Neural progenitor cell (in vitro differentiated cells): ENCODE measurements around the gene SWAP70. TPM values are rescaled to one million over a fixed set of nuclear protein-coding genes. Genes with fewer than 3 reads are reported as not detected.

Experiments
- DNase-seq: peaks from one replicate; pipeline ENCODE4 v3.0.0-alpha.2; 2016; ENCODE audit warnings: low spot score
- H2AFZ ChIP-seq: fragments of 200-600 bp; sonication (generic); replicated peaks from 2 replicates; pipeline ENCODE4 v1.6.1; 2016; ENCODE audit warnings: antibody characterized with exemption
- H3F3A ChIP-seq: fragments of 200-600 bp; sonication (generic); 2 replicates; pipeline ENCODE4 v1.6.1; 2016; ENCODE audit warnings: antibody characterized with exemption, low read depth
- H3K27ac ChIP-seq: fragments of 200-600 bp; sonication (generic); 2 replicates; pipeline ENCODE4 v1.5.1; 2016; ENCODE audit warnings: mild to moderate bottlenecking
- H3K27me3 ChIP-seq: fragments of 200-600 bp; sonication (generic); 2 replicates; pipeline ENCODE4 v1.6.1; 2016; ENCODE audit warnings: mild to moderate bottlenecking, moderate library complexity
- H3K36me3 ChIP-seq: fragments of 200-600 bp; sonication (generic); 2 replicates; pipeline ENCODE4 v1.5.1; 2016
- H3K4me1 ChIP-seq: fragments of 200-600 bp; sonication (generic); 2 replicates; pipeline ENCODE4 v1.6.1; 2016; ENCODE audit warnings: mixed run types
- H3K4me2 ChIP-seq: fragments of 200-600 bp; sonication (generic); 2 replicates; pipeline ENCODE4 v1.6.1; 2016
- H3K4me3 ChIP-seq: fragments of 200-600 bp; sonication (generic); 2 replicates; pipeline ENCODE4 v1.5.1; 2016
- H3K79me2 ChIP-seq: fragments of 200-600 bp; sonication (generic); 2 replicates; pipeline ENCODE4 v1.6.1; 2016; ENCODE audit warnings: low read depth
- H3K9ac ChIP-seq: fragments of 200-600 bp; sonication (generic); 2 replicates; pipeline ENCODE4 v1.6.1; 2016
- H3K9me3 ChIP-seq: fragments of 200-600 bp; sonication (generic); 2 replicates; pipeline ENCODE4 v1.5.1; 2016; ENCODE audit warnings: low read depth
- H4K20me1 ChIP-seq: fragments of 200-600 bp; sonication (generic); 2 replicates; pipeline ENCODE4 v1.6.1; 2016; ENCODE audit warnings: low read depth
- H3K27ac Mint-ChIP-seq: 3 replicates; pipeline ENCODE4 v1.8.0; 2021; ENCODE audit warnings: mixed read lengths
- H3K27me3 Mint-ChIP-seq: 2 replicates; pipeline ENCODE4 v1.8.0; 2022; ENCODE audit warnings: low read depth, mild to moderate bottlenecking, inconsistent platforms, moderate library complexity, mixed read lengths; ENCODE audit not compliant: insufficient read depth
- H3K36me3 Mint-ChIP-seq: 3 replicates; pipeline ENCODE4 v1.8.0; 2021; ENCODE audit warnings: mixed read lengths
- H3K4me1 Mint-ChIP-seq: 3 replicates; pipeline ENCODE4 v1.8.0; 2021; ENCODE audit warnings: mixed read lengths
- H3K4me3 Mint-ChIP-seq: 3 replicates; pipeline ENCODE4 v1.8.0; 2021; ENCODE audit warnings: mild to moderate bottlenecking, moderate library complexity, mixed read lengths
- H3K9me3 Mint-ChIP-seq: 3 replicates; pipeline ENCODE4 v1.8.0; 2020; ENCODE audit warnings: mixed read lengths
- CTCF ChIP-seq: fragments of 200-600 bp; sonication (generic); IDR thresholded peaks from 2 replicates; pipeline ENCODE4 v1.5.1; 2017; ENCODE audit warnings: antibody characterized with exemption, mild to moderate bottlenecking
- EZH2 ChIP-seq: fragments of 200-600 bp; sonication (generic); IDR thresholded peaks from 2 replicates; pipeline ENCODE4 v1.6.1; 2017; ENCODE audit warnings: antibody characterized with exemption, mild to moderate bottlenecking, moderate library complexity
- EZH2phosphoT487 ChIP-seq: fragments of 200-600 bp; sonication (generic); IDR thresholded peaks from 2 replicates; pipeline ENCODE4 v1.6.1; 2017; ENCODE audit warnings: antibody characterized with exemption
- total RNA-seq: library from RNA; depleted of rRNA; stranded (reverse); fragments of >200 nt; gene quantifications from 2 replicates; pipeline ENCODE4 v1.2.3, GENCODE V29; 2015; ENCODE audit warnings: low replicate concordance

SWAP70 gene
- total RNA-seq, 1 donor from 2014 or later = 25.5 TPM

DNA sequence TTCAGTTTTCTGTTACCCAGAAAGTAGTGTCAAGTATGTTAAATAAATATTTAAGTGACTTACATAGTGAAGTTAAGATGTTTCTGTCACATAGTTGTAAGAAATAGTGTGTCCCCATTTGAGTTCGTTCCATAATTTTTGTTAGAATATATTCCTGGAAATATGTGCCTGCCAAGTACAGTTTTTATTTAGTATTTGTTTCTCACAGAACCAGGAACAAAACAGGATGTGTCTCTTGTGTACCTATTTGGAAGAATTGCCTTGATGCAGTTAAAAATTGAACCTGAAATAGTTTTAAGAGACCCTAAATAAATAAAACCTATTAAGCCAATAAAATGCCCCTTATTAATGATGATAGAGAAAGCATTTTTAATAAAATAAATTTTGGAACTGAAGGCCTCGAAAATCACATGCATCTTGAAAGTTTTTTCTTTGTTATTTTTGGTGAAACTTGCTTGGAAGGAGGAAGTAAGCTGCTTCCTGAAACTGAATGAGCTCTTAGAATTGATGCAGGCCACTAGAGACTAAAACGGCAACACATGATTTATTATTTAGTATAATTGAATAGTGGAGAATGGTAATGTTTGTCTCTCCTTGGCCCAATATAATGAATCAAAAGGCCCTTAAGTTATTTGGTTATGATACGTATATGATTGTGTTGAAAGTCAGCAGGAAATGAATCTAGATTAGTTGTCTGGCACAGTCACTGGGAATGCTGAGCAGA lies 55.9 kb downstream of the SWAP70 start:
- Histone ChIP-seq H3F3A (no peaks in the 10 kb centered on the region), H3K36me3 (no peaks in the 10 kb centered on the region), H4K20me1 (no peaks in the 10 kb centered on the region), H3K4me1 (peaks cover 6% of the 10 kb centered on the region), H3K9me3 (no peaks in the 10 kb centered on the region), H3K9ac (no peak overlapping the region), H3K4me3 (no peak overlapping the region), H3K27me3 (no peaks in the 10 kb centered on the region), H3K27ac (no peak overlapping the region), H2AFZ (no peak overlapping the region), H3K79me2 (no peaks in the 10 kb centered on the region), H3K4me2 (no peak overlapping the region)
- TF ChIP-seq EZH2phosphoT487 (no peak), EZH2 (no peak), CTCF (no peak)
- Mint-ChIP-seq H3K27me3 (peaks cover 2% of the 10 kb centered on the region), H3K36me3 (peaks cover 8% of the 10 kb centered on the region), H3K27ac (no peak overlapping the region), H3K9me3 (peaks cover 3% of the 10 kb centered on the region), H3K4me1 (peaks cover 3% of the 10 kb centered on the region), H3K4me3 (no peak overlapping the region)
- no peak for DNase-seq

DNA sequence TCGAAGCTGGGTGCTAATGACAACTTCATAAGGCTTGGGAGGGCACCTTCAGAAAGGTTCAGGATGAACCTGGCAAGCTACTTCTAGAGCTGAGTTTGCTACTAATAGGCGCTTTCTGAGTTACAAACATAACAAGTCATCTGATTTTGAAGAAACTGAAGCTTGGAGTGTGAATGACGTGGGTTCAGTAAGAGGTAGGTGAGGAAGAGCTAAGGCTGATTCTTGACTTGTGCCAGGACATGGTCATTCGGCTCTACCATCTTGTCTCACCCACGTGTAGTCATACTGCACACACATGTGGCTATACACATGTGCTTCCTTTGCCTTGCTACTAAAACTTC lies 56.4 kb downstream of the SWAP70 start:
- TF ChIP-seq EZH2phosphoT487 (no peak), EZH2 (no peak), CTCF (no peak)
- Mint-ChIP-seq H3K27me3 (peaks cover 2% of the 10 kb centered on the region), H3K27ac (no peak overlapping the region), H3K4me1 (peaks cover 3% of the 10 kb centered on the region), H3K9me3 (peaks cover 2% of the 10 kb centered on the region), H3K36me3 (peaks cover 7% of the 10 kb centered on the region), H3K4me3 (no peak overlapping the region)
- Histone ChIP-seq H3K79me2 (no peaks in the 10 kb centered on the region), H3F3A (no peaks in the 10 kb centered on the region), H3K27me3 (no peaks in the 10 kb centered on the region), H3K4me3 (no peak overlapping the region), H3K9me3 (no peaks in the 10 kb centered on the region), H3K4me1 (peaks cover 6% of the 10 kb centered on the region), H4K20me1 (no peaks in the 10 kb centered on the region), H3K9ac (no peak overlapping the region), H2AFZ (no peak overlapping the region), H3K36me3 (no peaks in the 10 kb centered on the region), H3K4me2 (no peak overlapping the region), H3K27ac (no peak overlapping the region)
- no peak for DNase-seq

- TF ChIP-seq CTCF (no peak), EZH2phosphoT487 (no peak), EZH2 (no peak)
- Histone ChIP-seq H3K4me1 (peaks cover 6% of the 10 kb centered on the region), H3K79me2 (no peaks in the 10 kb centered on the region), H2AFZ (no peak overlapping the region), H3F3A (no peaks in the 10 kb centered on the region), H3K9me3 (no peaks in the 10 kb centered on the region), H4K20me1 (no peaks in the 10 kb centered on the region), H3K36me3 (no peaks in the 10 kb centered on the region), H3K4me3 (no peak overlapping the region), H3K9ac (no peak overlapping the region), H3K27ac (no peak overlapping the region), H3K4me2 (no peak overlapping the region), H3K27me3 (no peaks in the 10 kb centered on the region)
- H3K36me3 Mint-ChIP-seq = peaks cover 2% of the 10 kb centered on the region
- H3K4me3 Mint-ChIP-seq = no peak overlapping the region
- no peak for DNase-seq
- no peaks in the 10 kb centered on the region for H3K9me3 Mint-ChIP-seq
- peaks cover 3% of the 10 kb centered on the region for H3K4me1 Mint-ChIP-seq
- peaks cover 2% of the 10 kb centered on the region for H3K27me3 Mint-ChIP-seq
- no peak overlapping the region for H3K27ac Mint-ChIP-seq
Measured at GRCh38 chr11:9722023-9722422, 58.1 kb downstream of the SWAP70 start.
